Measurements from ENCODE around the gene TMEM184A.

TMEM184A gene

DNA sequence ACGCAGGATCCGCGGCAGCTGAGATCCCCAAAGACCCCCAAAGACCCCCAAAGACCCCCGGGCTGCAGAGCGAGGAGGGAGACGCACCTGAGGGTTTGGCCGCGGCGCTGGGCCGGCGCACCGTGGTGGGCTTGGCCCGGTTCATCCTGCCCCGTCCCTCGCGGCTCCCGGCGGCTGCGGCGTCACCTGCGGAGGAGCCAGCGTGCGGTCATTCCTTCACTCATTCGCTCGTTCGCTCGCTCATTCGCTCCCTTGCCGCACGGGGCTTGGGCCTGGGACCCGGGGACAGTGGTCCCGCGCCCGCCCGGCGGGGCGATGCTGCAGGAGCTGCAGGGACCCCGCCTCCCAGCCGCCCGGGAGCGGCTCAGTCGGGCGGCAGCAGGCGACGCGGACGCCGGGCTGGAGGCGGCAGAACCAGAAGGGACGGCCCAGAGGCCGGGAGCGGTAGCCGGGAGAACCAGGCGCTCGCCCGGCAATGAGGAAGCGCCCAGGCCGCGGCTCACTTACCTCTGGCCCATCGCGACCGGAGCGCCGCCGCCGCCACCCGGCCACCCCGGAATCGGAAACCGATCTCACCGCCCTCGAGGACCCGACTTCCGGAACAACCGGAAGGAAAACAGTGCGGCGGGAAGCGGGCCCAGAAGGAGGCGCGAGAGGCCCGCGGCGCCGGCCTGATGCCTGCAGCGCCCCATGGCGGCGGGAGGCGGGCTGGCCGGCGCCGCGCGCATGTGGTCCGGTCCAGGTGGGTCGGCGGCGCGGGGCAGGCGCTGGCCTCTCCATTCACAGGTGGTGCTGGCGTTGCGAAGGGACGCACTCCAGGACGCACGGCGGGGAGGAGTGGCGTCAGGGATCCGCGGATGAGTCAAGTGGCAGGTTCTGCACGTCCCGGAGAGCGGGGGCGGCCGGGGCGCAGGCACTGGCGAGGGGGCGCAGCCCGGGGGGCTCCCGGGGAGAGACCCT lies 51.9 kb downstream of the TMEM184A start, which contains the start of gene INTS1:
Gene INTS1, minus strand, starts transcription at position 574 of the 960 bp plus-strand sequence. Its CDS starts 429 bp downstream, at position 145.
- H4K91ac ChIP-seq (ENCODE audit: low read depth, low read length): peak within 1 kb of the TSS; percentile 92
- peaks cover 5 to 7% of the 10 kb centered on the region in 2 experiments for H3K4me1 ChIP-seq (ENCODE audit: control insufficient read depth in 1 of 2, insufficient read depth in 2 of 2, low read length in 2 of 2)
- WGBS (ENCODE audit: extremely low coverage, insufficient coverage, insufficient read length): no CpG with 5 or more reads among the region's 118 CpGs
- peaks cover 8% of the 10 kb centered on the region for H3K79me1 ChIP-seq (ENCODE audit: low read length)
- H3K27ac ChIP-seq (ENCODE audit: low read depth, low read length): peak within 1 kb of the TSS; percentile 49
- peak; percentile 96 to 97 for DNase-seq
- peaks cover 9% of the 10 kb centered on the region for H3K79me2 ChIP-seq (ENCODE audit: control insufficient read depth, insufficient read depth, low read length, poor library complexity)
- H3K4me3 ChIP-seq (ENCODE audit: low read depth, low read length): peak within 1 kb of the TSS; percentile 100
- H2BK12ac ChIP-seq (ENCODE audit: low read length): peak within 1 kb of the TSS; percentile 78
- H2AK5ac ChIP-seq (ENCODE audit: low read length): peak within 1 kb of the TSS; percentile 48
- peak within 1 kb of the TSS; percentile 99 for H3K18ac ChIP-seq (ENCODE audit: low read length)
- H3K36me3 ChIP-seq (ENCODE audit: control insufficient read depth in 1 of 2, insufficient read depth in 2 of 2, low read length in 2 of 2): peaks cover 38% of the 10 kb centered on the region in 2 experiments
- H3K14ac ChIP-seq (ENCODE audit: low read length): peak within 1 kb of the TSS; percentile 97
- peak within 1 kb of the TSS; percentile 77 for H2BK5ac ChIP-seq (ENCODE audit: low read depth, low read length, poor library complexity)
- peak within 1 kb of the TSS; percentile 98 for H4K12ac ChIP-seq (ENCODE audit: low read depth, low read length)
- H3K4me2 ChIP-seq (ENCODE audit: low read length): peak within 1 kb of the TSS; percentile 79
- H3K9me3 ChIP-seq (ENCODE audit: insufficient read depth, low read depth, low read length): no peaks in the 10 kb centered on the region
- H3K4ac ChIP-seq (ENCODE audit: low read depth, low read length): peak within 1 kb of the TSS; percentile 89
- peak within 1 kb of the TSS; percentile 81 for H2BK120ac ChIP-seq (ENCODE audit: insufficient read depth, low read length, poor library complexity)
- H3K23ac ChIP-seq (ENCODE audit: low read length): no peak within 1 kb of the TSS
- peak within 1 kb of the TSS; percentile 98 for H4K8ac ChIP-seq (ENCODE audit: low read depth, low read length)
- peak within 1 kb of the TSS; percentile 96 for H3K9ac ChIP-seq (ENCODE audit: low read length)
- peak within 1 kb of the TSS; percentile 97 for H2AFZ ChIP-seq (ENCODE audit: insufficient read depth, low read length, poor library complexity)
- no peaks in the 10 kb centered on the region for H3K27me3 ChIP-seq (ENCODE audit: insufficient read depth, low read length)

DNA sequence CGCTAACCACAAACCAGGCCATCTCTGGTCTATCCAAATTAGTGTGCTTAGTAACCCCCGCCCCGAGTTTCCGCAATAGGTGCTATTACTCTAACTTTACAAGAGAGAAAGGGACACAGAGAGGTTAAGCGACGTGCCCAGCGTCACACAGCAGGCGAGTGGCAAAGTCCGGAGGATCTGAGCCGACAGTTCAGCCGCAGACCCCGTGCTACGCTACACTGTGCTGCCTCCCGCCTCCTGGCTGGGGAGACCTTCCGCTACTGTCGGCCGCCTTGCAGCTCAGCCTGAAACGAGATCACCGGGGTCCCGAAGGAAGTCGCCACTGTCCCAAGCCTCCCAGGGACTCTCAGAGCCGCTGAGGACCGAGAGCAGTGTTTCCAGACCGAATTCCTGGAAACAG lies 52.6 kb downstream of the TMEM184A start:
- peak overlapping the region; percentile 74 for H3K4me2 ChIP-seq (ENCODE audit: low read length)
- H3K79me1 ChIP-seq (ENCODE audit: low read length): peaks cover 8% of the 10 kb centered on the region
- peak overlapping the region; percentile 96 for H3K9ac ChIP-seq (ENCODE audit: low read length)
- DNase-seq: no peak
- H3K18ac ChIP-seq (ENCODE audit: low read length): peak overlapping the region; percentile 19
- no peak overlapping the region for H3K27ac ChIP-seq (ENCODE audit: low read depth, low read length)
- no peak overlapping the region for H3K14ac ChIP-seq (ENCODE audit: low read length)
- H3K79me2 ChIP-seq (ENCODE audit: control insufficient read depth, insufficient read depth, low read length, poor library complexity): peaks cover 9% of the 10 kb centered on the region
- H4K91ac ChIP-seq (ENCODE audit: low read depth, low read length): peak overlapping the region; percentile 67
- H4K12ac ChIP-seq (ENCODE audit: low read depth, low read length): peak overlapping the region; percentile 39
- no peak overlapping the region for H2BK120ac ChIP-seq (ENCODE audit: insufficient read depth, low read length, poor library complexity)
- no peak overlapping the region for H3K23ac ChIP-seq (ENCODE audit: low read length)
- H3K4me1 ChIP-seq (ENCODE audit: control insufficient read depth in 1 of 2, insufficient read depth in 2 of 2, low read length in 2 of 2): peaks cover 5 to 7% of the 10 kb centered on the region in 2 experiments
- no peak overlapping the region for H2AK5ac ChIP-seq (ENCODE audit: low read length)
- no CpG with 5 or more reads among the region's 24 CpGs for WGBS (ENCODE audit: extremely low coverage, insufficient coverage, insufficient read length)
- peak overlapping the region; percentile 91 for H4K8ac ChIP-seq (ENCODE audit: low read depth, low read length)
- H2BK5ac ChIP-seq (ENCODE audit: low read depth, low read length, poor library complexity): no peak overlapping the region
- H3K36me3 ChIP-seq (ENCODE audit: control insufficient read depth in 1 of 2, insufficient read depth in 2 of 2, low read length in 2 of 2): peaks cover 43 to 44% of the 10 kb centered on the region in 2 experiments
- peak overlapping the region; percentile 89 for H3K4ac ChIP-seq (ENCODE audit: low read depth, low read length)
- no peak overlapping the region for H2AFZ ChIP-seq (ENCODE audit: insufficient read depth, low read length, poor library complexity)
- peak overlapping the region; percentile 100 for H3K4me3 ChIP-seq (ENCODE audit: low read depth, low read length)
- H2BK12ac ChIP-seq (ENCODE audit: low read length): no peak overlapping the region
- no peaks in the 10 kb centered on the region for H3K27me3 ChIP-seq (ENCODE audit: insufficient read depth, low read length)
- no peaks in the 10 kb centered on the region for H3K9me3 ChIP-seq (ENCODE audit: insufficient read depth, low read depth, low read length)

DNA sequence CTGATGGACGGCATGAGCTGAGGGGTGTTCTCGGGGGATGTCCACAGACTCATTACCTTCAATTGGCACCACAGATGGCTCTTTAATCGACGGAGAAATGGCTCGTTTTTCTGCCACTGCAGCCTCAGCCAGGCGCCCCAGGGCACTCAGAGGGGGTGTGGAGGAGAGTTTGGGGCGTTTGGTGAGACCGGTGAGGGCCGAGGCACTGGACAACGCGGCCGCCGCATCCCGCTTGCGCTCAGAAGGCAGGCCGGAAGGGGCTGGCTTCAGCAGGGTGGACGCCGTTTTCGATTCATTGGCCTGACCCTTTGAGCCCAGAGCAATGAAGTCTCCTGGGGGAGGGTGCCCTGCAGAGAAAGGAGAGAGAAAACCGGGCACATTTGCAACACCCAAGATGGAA lies 53.2 kb downstream of the TMEM184A start:
- Histone ChIP-seq H3K4me3 (ENCODE audit: low read depth, low read length) (no peak overlapping the region), H3K4ac (ENCODE audit: low read depth, low read length) (peak overlapping the region; percentile 22)
- no CpG with 5 or more reads among the region's 20 CpGs for WGBS (ENCODE audit: extremely low coverage, insufficient coverage, insufficient read length)

DNA sequence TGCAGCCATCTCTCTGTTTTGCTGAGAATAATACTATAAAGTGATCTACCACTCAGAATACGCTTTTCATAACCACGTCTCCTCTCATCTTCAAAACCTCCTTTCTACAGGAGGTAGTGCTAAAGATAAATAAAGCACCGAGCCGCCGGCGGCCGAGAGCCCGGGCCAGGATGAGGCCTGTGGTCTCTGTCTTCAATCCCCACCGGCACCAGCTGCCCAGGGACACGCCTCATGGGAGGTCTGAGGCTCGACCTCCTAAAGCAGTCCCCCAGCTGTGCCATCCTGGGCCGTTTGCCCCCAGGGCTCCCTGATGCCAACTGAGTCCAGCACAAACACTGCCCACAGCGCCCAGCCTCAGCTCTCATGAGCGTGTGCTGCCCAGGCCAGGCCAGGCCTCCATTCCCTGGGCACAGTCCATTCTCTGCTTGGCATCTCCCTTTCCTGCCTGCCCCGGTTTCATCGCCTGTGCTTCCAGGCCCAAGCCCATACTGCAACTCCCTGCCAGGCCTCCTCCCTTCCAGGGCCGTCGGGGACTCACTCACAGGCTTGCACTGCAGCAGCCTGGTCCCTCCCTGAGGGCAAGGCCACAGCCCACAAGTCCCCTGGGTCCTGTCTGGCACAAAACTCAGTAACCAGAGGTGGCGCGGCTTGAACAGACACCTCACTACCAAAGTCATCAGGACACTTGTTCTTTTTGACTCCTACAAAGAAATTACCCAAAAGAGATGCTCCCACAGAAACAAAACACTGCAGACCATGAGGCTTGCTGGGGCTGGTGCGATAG lies 54.3 kb downstream of the TMEM184A start:
- WGBS (ENCODE audit: extremely low coverage, insufficient coverage, insufficient read length): no CpG with 5 or more reads among the region's 21 CpGs
- no peak overlapping the region for H4K8ac ChIP-seq (ENCODE audit: low read depth, low read length)
- H3K14ac ChIP-seq (ENCODE audit: low read length): no peak overlapping the region
- no peak overlapping the region for H3K27ac ChIP-seq (ENCODE audit: low read depth, low read length)
- H3K4me1 ChIP-seq (ENCODE audit: control insufficient read depth in 1 of 2, insufficient read depth in 2 of 2, low read length in 2 of 2): peaks cover 5% of the 10 kb centered on the region in 2 experiments
- no peak overlapping the region for H3K18ac ChIP-seq (ENCODE audit: low read length)
- H3K23ac ChIP-seq (ENCODE audit: low read length): no peak overlapping the region
- H3K9me3 ChIP-seq (ENCODE audit: insufficient read depth, low read depth, low read length): no peaks in the 10 kb centered on the region
- no peak for DNase-seq
- H3K79me2 ChIP-seq (ENCODE audit: control insufficient read depth, insufficient read depth, low read length, poor library complexity): peaks cover 9% of the 10 kb centered on the region
- H3K4me2 ChIP-seq (ENCODE audit: low read length): no peak overlapping the region
- H2AFZ ChIP-seq (ENCODE audit: insufficient read depth, low read length, poor library complexity): no peak overlapping the region
- H3K4me3 ChIP-seq (ENCODE audit: low read depth, low read length): no peak overlapping the region
- no peak overlapping the region for H2BK5ac ChIP-seq (ENCODE audit: low read depth, low read length, poor library complexity)
- no peak overlapping the region for H3K4ac ChIP-seq (ENCODE audit: low read depth, low read length)
- H2AK5ac ChIP-seq (ENCODE audit: low read length): no peak overlapping the region
- peaks cover 59 to 60% of the 10 kb centered on the region in 2 experiments for H3K36me3 ChIP-seq (ENCODE audit: control insufficient read depth in 1 of 2, insufficient read depth in 2 of 2, low read length in 2 of 2)
- peaks cover 8% of the 10 kb centered on the region for H3K79me1 ChIP-seq (ENCODE audit: low read length)
- no peaks in the 10 kb centered on the region for H3K27me3 ChIP-seq (ENCODE audit: insufficient read depth, low read length)
- no peak overlapping the region for H4K91ac ChIP-seq (ENCODE audit: low read depth, low read length)
- no peak overlapping the region for H2BK120ac ChIP-seq (ENCODE audit: insufficient read depth, low read length, poor library complexity)
- H2BK12ac ChIP-seq (ENCODE audit: low read length): no peak overlapping the region
- peak overlapping the region; percentile 15 for H4K12ac ChIP-seq (ENCODE audit: low read depth, low read length)
- no peak overlapping the region for H3K9ac ChIP-seq (ENCODE audit: low read length)

More for the DNA sequence above, 53.2 kb downstream of the TMEM184A start:
- H2BK120ac ChIP-seq (ENCODE audit: insufficient read depth, low read length, poor library complexity): no peak overlapping the region
- H3K79me1 ChIP-seq (ENCODE audit: low read length): peaks cover 8% of the 10 kb centered on the region
- H4K8ac ChIP-seq (ENCODE audit: low read depth, low read length): no peak overlapping the region
- H3K18ac ChIP-seq (ENCODE audit: low read length): no peak overlapping the region
- H2AFZ ChIP-seq (ENCODE audit: insufficient read depth, low read length, poor library complexity): no peak overlapping the region
- H4K91ac ChIP-seq (ENCODE audit: low read depth, low read length): no peak overlapping the region
- H2BK5ac ChIP-seq (ENCODE audit: low read depth, low read length, poor library complexity): no peak overlapping the region
- H2AK5ac ChIP-seq (ENCODE audit: low read length): no peak overlapping the region
- no peak overlapping the region for H3K27ac ChIP-seq (ENCODE audit: low read depth, low read length)
- H3K4me1 ChIP-seq (ENCODE audit: control insufficient read depth in 1 of 2, insufficient read depth in 2 of 2, low read length in 2 of 2): peaks cover 5 to 7% of the 10 kb centered on the region in 2 experiments
- no peak overlapping the region for H3K23ac ChIP-seq (ENCODE audit: low read length)
- H3K9ac ChIP-seq (ENCODE audit: low read length): no peak overlapping the region
- H3K9me3 ChIP-seq (ENCODE audit: insufficient read depth, low read depth, low read length): no peaks in the 10 kb centered on the region
- peaks cover 9% of the 10 kb centered on the region for H3K79me2 ChIP-seq (ENCODE audit: control insufficient read depth, insufficient read depth, low read length, poor library complexity)
- H4K12ac ChIP-seq (ENCODE audit: low read depth, low read length): no peak overlapping the region
- no peaks in the 10 kb centered on the region for H3K27me3 ChIP-seq (ENCODE audit: insufficient read depth, low read length)
- H3K36me3 ChIP-seq (ENCODE audit: control insufficient read depth in 1 of 2, insufficient read depth in 2 of 2, low read length in 2 of 2): peaks cover 48% of the 10 kb centered on the region in 2 experiments
- no peak for DNase-seq
- peak overlapping the region; percentile 74 for H3K4me2 ChIP-seq (ENCODE audit: low read length)
- H2BK12ac ChIP-seq (ENCODE audit: low read length): no peak overlapping the region
- no peak overlapping the region for H3K14ac ChIP-seq (ENCODE audit: low read length)
